ENCODE results near the gene SEPHS1.

Gene SEPHS1

DNA sequence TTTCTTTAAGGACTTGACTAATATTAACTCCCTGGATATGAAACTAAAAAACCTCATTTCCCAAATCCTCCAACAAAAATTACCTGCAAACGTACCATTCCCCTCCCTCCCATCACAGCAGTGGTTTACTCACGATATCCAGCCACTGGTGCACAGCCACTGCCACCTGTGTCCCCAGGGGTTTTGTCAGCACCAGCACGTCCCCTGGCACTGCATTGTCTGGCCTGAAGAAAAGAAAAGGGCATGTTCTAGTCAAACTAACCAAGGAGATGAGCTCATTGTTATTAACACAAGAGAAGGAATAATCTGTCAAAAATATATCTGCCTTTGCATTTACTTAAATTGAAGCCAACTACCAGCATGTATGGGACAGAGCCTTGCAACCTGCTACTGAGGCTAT is 18.5 kb downstream of the SEPHS1 start:
- DNase-seq (ENCODE audit: extremely low read depth in 1 of 2, low read depth in 1 of 2): no peak

DNA sequence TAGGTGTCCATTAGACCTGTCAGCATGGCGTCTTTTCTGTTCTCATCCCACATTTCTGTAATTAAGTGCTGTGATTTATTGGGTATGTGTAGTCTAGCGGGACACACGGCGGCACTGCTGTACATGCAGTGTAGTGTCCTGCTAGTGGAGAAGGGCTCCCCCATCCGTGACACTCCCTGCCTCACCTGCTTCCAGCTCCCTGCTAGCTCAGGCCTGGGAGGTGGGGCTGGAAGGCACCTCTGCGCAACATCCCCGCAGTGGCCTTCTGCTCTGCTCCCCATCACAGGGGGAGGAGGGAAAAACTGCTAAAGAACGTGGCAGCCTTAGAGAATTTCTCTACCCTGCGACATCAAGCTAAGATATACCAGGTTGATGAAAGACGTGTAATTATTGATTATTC is 19.5 kb downstream of the SEPHS1 start:
- no peak for DNase-seq (ENCODE audit: extremely low read depth in 1 of 2, low read depth in 1 of 2)

DNA sequence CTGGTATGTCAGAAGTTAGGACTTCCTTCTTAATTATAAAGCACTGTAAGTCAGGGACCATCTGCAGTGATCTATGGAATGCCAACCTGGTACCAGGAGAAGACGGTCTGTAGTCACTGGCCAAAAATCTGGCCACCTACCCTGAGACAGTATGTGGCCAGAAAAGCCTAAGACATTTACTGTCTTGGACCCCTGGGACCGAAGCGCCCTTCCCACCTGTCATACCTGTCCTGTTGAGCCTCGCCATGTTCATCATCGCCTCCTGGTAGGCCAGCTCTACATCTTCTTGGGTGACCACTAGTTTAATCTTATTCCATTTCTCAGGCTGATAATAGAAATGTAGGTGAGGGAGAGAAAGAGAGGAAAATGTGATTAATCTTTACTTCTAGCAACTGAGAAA is 20.0 kb downstream of the SEPHS1 start:
- DNase-seq (ENCODE audit: extremely low read depth in 1 of 2, low read depth in 1 of 2): no peak

DNA sequence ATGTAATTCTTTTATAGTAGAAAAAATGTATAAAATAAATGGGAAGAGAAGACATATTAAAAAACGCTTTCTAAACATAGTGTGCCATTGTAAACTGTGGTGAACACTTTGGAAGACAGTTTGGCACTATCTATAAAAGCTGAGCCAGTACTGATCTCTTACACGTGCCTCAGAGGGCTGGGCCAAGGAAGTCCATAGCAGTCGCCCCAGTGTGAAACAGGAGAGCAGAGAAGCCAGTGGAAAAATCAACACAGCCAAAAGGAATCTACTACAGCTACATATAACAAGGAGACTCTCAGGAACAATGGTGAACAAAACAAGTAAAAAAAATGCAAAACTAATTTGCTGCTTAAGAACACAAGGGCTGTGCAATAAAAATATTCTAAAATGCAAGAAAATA is 20.6 kb downstream of the SEPHS1 start:
- DNase-seq (ENCODE audit: extremely low read depth in 1 of 2, low read depth in 1 of 2): no peak

DNA sequence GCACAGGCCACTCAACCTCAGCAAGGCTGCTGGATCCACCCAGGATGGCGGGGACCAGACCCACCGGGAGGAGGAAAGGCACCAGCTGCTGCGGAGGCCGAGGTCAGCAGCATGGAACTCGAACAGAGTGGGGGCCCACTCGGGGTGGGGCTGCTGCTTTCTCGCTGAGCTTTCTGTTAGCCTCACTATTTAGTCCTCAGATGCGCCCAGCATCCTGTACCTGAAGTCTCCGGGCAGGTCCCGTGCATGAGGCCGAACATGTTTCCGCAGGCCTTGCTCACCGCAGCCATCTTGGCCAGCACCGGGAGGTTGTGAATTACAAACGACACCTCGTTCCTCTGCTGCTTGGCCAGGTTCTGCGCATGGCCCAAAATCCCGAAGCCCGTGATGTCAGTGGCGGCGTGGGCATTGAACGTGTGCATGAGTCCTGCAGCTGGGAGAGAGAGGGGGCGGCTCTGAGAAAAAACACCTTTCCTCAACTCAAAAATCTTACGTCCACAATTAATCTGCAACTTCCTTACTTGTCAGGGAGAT is 25.4 kb downstream of the SEPHS1 start:
- DNase-seq (ENCODE audit: extremely low read depth in 1 of 2, low read depth in 1 of 2): no peak

DNA sequence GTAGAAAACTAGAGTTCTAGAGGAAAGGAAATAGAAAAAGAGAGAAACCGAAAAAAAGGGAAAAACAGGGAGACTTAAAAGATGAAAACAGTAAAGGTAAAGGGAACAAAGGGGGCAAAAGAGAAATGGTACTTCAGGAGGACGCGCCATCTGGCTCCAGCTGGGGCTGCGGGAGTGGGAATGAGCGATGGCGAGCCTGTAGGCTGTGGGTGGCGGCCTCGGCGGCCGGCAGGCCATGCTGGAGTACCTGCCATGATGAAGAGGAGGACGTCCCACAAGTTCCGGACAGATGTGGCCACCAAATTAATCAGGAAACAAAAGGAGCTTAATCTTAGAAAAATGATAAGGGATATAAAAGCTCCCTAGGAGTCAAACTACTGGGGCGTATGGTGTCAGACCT is 26.5 kb downstream of the SEPHS1 start:
- no peak for DNase-seq (ENCODE audit: extremely low read depth in 1 of 2, low read depth in 1 of 2)

DNA sequence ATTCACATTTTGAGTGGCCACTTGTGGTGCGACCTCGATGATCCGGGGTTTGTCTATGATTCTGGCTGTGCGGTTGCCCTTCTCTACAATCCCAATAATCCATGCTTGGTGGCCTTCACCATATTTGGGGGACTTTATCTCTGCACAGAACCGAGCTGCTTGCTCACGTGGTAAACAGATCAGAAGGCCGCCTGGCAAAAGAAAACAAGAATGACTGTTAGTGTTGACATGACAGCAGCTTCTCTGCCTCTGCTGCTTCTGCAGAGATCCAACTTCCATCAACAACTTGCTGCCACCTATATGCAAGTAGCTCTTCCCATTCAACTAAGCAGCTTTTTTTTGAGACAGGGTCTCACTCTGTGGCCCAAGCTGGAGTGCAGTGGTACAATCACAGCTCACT is 28.9 kb downstream of the SEPHS1 start:
- DNase-seq (ENCODE audit: extremely low read depth in 1 of 2, low read depth in 1 of 2): no peak

DNA sequence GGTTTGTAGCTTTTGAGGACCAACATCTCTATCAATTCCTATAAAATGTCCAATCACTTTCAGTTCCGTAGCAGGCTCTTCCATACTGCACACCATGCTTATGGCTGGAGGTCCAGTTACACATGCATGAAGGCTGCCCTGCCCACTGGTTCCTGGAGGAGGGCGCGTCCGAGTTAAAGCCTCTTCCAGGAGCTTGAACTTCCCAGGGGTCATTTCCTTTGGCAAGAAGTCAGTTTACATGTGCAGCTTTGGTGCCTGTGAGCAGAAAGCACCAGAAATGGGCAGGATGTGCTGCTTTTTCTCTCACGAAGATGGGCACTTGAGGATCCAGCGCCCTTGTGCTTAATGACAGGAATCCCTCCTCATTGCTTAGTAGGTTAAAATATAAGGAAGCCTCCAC is 30.6 kb downstream of the SEPHS1 start:
- DNase-seq (ENCODE audit: extremely low read depth in 1 of 2, low read depth in 1 of 2): no peak

DNA sequence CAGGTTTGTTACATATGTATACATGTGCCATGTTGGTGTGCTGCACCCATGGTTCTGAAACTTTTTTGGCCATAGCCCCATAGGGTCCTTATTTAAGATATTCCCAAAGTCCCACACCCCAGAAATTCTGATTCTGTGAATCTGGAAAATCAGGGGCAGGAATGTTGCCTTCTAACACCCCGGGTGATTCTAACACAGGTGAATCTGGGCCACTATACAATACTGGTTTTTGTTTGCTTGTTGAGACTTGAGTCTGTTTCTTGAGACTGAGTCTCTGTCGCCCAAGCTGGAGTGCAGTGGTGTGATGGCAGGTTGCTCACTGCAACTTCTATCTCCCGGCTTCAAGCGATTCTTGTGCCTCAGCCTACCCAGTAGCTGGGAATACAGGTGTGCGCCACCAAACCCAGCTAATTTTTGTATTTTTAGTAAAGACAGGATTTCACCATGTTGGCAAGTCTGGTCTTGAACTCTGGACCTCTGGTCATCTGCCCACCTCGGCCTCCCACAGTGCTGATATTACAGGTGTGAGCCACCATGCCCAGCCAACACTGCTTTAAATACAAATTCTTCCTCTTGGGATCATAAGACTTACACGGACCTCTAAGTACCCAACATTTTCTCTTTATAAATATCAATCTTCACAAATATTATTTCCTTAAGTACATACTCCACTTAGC is 31.3 kb downstream of the SEPHS1 start:
- no peak for DNase-seq (ENCODE audit: extremely low read depth in 1 of 2, low read depth in 1 of 2)

DNA sequence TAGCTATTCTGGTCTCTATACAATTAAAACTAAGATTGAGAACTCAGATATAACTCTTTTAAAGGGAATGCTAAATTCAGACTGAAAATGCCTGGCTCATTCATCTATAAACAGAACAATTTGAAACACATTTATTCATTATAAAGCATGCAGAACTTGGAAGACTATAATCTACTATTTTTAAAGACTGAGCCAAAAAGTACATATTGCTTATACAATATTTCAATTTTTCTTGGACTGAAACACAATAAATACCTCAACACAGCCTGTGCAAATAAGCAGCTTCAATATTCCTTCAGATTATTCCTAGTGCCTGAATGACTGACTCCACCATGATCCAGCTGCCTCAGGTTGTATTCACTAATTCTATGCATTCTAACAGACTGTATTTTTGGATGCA is 32.7 kb downstream of the SEPHS1 start:
- DNase-seq (ENCODE audit: extremely low read depth in 1 of 2, low read depth in 1 of 2): no peak

DNA sequence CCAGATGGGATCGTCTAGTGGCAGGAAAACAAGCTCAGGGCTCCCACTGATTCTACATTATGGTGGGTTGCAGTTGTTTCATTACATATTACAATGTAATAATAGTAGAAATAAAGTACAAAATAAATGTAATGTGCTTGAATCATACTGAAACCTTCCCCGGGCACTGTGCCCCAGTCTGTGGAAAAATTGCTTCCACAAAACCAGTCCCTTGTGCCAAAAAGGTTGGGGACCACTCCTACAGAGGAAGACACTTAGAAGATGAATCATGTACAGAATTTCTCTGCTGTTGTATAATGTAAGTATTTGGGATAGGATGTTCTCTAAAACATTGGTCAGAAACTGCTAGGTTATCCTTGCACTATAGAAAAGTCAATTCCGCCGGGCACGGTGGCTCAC is 36.9 kb downstream of the SEPHS1 start:
- no peak for DNase-seq (ENCODE audit: extremely low read depth in 1 of 2, low read depth in 1 of 2)

DNA sequence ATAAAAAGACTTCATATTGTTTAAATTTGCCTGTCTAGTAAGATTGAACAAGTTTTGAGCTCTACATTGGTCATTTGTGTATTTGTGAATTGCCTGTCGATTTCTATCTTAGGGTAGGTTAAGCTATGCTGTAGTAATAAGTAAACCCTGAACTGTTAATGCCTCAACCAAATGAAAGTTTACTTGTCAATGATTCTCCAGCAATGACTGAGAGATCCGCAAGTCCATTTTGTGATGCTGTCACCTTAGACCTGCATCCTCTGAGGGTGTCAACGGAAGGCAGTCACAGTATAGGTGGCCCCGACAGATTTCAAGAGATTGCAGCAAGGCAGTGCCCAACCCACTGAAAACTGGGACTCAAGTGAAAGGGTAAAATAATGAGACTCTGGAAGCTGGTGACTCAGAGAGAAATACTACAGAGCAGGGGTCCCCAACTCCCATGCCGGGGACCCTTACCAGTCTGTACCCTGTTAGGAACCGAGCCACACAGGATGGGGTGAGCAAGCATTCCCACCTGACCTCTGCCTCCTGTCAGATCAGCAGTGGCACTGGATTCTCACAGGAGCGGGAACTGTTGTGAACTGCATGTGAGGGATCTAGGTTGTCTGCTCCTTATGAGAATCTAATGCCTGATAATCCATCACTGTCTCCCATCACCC is 37.4 kb downstream of the SEPHS1 start:
- DNase-seq (ENCODE audit: extremely low read depth in 1 of 2, low read depth in 1 of 2): no peak

DNA sequence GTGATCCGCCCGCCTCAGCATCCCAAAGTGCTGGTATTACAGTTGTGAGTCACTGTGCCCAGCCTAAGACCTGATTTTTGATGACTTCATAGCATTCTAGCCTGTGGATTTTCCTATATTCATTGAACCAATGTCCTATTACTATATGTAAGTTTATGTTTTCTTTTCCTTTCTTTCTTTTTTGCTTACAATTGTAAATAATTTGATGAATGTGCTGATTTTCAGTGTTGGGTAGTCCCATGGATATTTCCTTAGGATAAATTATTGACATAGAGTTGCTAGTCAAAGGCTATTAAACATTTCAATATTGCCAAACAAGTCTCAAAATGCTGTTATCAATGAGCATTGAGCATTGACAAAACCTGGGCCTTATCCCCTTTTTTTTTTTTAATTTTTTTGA is 38.3 kb downstream of the SEPHS1 start:
- DNase-seq (ENCODE audit: extremely low read depth in 1 of 2, low read depth in 1 of 2): no peak

DNA sequence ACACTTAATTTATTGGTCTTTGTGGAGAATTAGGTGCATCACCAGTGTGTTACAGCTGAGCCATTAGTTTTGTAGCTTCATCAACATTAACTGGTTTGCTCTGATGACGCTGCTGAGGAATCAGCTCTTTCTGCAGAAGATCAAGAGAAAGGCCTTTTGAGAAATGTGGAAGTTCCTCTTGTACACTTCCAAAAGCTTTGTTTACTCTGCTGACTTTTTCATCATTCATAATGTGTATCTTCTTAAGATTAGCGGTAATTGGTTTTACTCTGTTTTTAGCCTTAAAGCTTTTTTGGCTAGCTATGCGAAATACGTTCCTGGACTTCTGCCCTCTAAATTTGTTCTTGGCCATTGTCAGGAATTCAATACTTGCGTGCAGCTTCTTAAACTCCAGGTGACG is 40.0 kb downstream of the SEPHS1 start:
- no peak for DNase-seq (ENCODE audit: extremely low read depth in 1 of 2, low read depth in 1 of 2)

DNA sequence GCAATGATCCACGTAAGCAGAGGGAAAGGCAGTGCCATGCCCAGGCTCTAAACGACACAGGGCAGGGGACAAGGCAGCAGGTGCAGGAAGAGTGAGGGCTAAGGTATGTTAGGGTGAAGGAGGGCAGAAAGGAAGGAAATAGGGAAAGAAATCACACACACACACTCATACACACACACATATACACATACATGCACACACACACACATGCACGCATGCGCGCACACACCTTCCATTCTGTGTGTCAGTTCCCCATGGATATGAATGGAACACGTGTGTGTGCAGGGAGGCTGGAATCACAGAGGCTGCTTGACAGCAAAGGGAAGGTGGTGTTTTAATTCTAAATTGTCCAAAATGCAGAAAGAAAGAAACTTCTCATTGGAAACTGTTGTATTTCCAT is 42.0 kb downstream of the SEPHS1 start:
- no peak for DNase-seq (ENCODE audit: extremely low read depth in 1 of 2, low read depth in 1 of 2)

DNA sequence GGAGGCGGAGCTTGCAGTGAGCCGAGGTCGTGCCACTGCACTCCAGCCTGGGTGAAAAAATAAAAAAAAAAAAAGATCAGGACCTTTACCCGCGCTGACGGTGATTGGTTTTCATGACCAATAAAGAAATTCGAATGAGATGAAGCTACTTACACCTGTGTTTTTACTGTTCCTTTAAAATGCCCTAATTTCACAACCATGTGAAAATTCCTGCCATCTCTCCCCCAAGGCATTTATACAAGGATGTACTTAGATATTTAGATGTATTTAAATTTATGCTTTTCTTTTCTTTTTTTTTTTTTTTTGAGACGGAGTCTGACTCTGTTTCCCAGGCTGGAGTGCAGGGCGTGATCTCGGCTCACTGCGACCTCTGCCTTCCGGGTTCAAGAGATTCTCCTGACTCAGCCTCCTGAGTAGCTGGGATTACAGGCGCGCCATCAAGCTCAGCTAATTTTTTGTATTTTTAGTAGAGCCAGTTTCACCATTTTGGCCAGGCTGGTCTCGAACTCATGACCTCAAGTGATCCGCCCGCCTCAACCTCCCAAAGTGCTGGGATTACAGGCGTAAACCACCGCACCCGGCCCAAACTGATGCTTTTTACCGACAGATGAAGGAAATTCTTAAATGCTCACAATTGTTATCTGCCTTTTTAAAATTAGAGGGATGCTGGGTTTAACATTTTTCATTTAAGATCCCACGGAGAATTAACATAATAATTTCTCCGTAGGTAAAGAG is 45.1 kb downstream of the SEPHS1 start:
- DNase-seq (ENCODE audit: extremely low read depth in 1 of 2, low read depth in 1 of 2): no peak

DNA sequence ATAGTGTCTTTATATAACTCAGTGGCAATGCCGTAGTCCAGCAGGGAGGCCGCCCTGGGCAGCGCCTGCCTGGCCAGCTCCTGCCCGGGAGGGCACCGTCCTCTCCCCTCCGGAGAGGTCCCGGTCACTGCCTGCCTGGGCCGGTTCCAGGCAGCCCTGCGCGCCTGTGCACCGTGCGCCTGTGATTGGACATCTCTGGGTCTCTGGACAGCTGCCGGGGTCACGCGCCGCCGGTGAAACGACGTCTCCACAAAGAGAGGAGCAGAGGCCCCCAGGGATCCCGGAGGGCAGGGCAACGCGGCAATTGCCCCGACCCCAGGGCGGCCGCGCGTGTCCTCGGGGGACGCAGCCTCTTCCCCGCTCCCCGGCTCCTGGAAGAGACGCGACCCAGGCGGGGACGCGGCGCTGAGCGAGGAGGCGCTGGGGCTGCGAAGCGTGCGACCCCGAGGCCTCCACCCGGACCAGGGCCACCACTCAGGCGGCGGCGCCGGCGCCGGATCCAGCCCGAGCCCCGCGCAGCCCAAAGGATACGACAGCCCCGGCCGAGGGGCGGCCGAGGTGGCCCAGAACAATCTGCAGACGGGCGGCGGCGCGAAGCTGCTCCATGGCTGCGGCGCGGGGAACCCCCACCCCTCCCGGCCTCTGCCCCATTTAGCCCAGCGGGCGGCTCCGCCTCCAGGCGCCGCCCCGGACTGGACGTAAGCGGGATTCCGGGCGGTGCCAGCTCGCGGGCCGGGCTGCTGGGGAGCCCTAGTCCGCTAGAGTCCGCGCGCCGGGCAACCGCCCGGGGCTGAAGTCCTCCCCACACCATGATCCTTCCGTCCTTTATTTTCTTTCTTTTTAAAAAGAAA is 48.4 kb downstream of the SEPHS1 start, which contains the start of gene PHYH:
PHYH (minus strand) TSS at position 628 of the 851 bp plus-strand sequence; CDS start at position 606, 22 bp downstream.
- peak; percentile 55 to 57 for DNase-seq (ENCODE audit: extremely low read depth in 1 of 2, low read depth in 1 of 2)

DNA sequence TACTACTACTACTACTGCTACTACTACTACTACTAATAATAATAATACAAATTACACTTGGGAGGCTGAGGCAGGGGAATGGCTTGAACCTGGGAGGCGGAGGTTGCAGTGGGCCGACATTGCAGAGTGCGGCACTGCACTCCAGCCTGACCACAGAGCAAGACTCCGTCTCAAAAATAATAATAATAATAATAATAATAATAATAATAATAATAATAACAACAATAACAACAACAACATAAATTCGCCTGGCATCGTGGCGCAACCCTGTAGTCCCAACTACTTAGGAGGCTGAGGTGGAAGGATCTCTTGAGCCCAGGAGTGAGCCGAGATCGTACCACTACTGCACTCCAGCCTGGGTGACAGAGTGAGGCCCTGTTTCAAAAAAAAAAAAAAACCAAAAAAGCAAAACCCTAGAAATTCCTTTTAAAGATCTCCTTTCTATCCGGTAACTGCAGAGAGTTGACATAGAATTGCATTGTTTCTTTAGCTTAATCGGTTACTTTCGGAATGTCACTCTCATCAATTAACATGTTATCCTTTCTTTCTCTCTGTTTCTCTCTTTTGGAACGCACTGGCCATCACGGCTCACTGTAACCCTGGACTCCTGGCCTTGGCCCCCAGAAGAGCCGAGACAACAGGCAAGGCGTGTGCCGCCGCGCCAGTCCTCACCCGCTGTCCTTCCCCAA is 49.2 kb downstream of the SEPHS1 start:
- no peak for DNase-seq (ENCODE audit: extremely low read depth in 1 of 2, low read depth in 1 of 2)

DNA sequence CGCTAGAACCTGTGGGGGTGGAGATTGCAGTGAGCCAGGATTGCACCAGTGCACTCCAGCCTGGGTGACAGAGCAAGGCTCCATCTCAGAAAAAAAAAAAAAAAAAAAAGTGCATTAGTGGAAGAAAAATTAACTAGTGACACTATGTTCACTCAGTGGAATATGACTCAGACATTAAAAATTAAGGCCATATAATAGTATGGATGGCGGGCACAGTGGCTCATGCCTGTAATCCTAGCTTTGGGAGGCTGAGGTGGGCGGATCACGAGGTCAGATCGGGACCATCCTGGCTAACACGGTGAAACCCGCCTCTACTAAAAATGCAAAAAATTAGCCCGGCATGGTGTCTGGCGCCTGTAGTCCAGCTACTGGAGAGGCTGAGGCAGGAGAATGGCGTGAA is 51.6 kb downstream of the SEPHS1 start:
- no peak for DNase-seq (ENCODE audit: extremely low read depth in 1 of 2, low read depth in 1 of 2)

DNA sequence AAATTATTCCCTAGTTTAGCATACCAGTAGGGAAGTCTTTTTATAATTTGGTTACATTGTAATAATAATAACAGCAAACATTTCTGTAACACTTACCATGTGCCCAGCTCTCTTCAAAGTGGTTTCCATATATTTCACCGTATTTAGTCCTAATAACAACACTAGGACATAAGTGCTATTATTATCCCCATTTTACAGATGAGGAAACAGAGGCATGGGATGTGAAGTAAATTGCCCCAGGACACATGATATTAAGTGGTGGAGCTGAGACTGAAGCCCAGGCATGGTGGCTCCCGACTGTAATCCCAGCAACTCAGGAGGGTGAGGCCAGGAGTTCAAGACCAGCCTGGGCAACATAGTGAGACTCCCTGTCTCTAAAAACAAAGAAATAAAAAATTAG is 53.3 kb downstream of the SEPHS1 start:
- DNase-seq (ENCODE audit: extremely low read depth in 1 of 2, low read depth in 1 of 2): no peak
